Adrenal gland (tissue), 12 donors: Measurements from ENCODE around the gene NEIL1. TPM values are rescaled to one million over a fixed set of nuclear protein-coding genes. Genes with fewer than 3 reads are reported as not detected.
"Not testable (repeated sequence)": the region's sequence is repeated elsewhere in the genome, so short reads cannot be mapped to it uniquely, and the experiment has no call there.

Experiments
- DNase-seq, 7 donors: peaks; one replicate each; pipeline ENCODE4 v3.0.0-alpha.2; 2019 to 2020
- H3K27ac ChIP-seq, 5 donors: fragments of 200-600 bp; sonication (generic) in 4 of 5; 1 replicate in 3 of 5; 2 replicates in 2 of 5; pipeline versions ENCODE4 v1.5.1 to v1.8.0; 2016 to 2020; ENCODE audit warnings: mild to moderate bottlenecking in 1 of 5
- H3K27me3 ChIP-seq: fragments of 200-600 bp; 2 replicates; pipeline ENCODE4 v1.8.0; 2021
- H3K36me3 ChIP-seq, 2 donors: fragments of 200-600 bp; replicated peaks in 1 of 2; 1 replicate in 1 of 2; 2 replicates in 1 of 2; pipeline versions ENCODE4 v1.5.1 to v1.8.0; 2018 to 2022
- H3K4me1 ChIP-seq, 2 donors: fragments of 200-600 bp; replicated peaks in 1 of 2; 1 replicate in 1 of 2; 2 replicates in 1 of 2; pipeline versions ENCODE4 v1.5.1 to v1.8.0; 2018 to 2021
- H3K4me3 ChIP-seq, 4 donors: fragments of 200-600 bp; sonication (generic) in 3 of 4; one replicate each; pipeline ENCODE4 v1.5.1; 2016 to 2018
- H3K9me3 ChIP-seq, 3 donors: fragments of 200-600 bp; sonication (generic) in 1 of 3; replicated peaks in 1 of 3; 1 replicate in 2 of 3; 2 replicates in 1 of 3; pipeline versions ENCODE4 v1.5.1 to v1.8.0; 2016 to 2021
- CTCF ChIP-seq, 6 experiments: fragments of 450-650 bp in 4 of 6; fragments of 200-600 bp in 2 of 6; sonication (generic) in 1 of 6; IDR thresholded peaks; 1 replicate in 5 of 6; 2 replicates in 1 of 6; pipeline versions ENCODE4 v1.5.1 to v1.8.0; 2016 to 2021; ENCODE audit warnings: antibody characterized with exemption in 6 of 6, mild to moderate bottlenecking in 2 of 6, moderate library complexity in 1 of 6
- POLR2A ChIP-seq, 2 donors: fragments of 450-650 bp; IDR thresholded peaks; one replicate each; pipeline ENCODE4 v1.6.1; 2017; ENCODE audit warnings: antibody characterized with exemption in 2 of 2, mild to moderate bottlenecking in 2 of 2, moderate library complexity in 1 of 2
- WGBS, 4 donors: extraction: QIAGEN DNeasy Blood & Tissue Kit in 2 of 4; methylation state at CpG; one replicate each; pipeline versions ENCODE4 v1.1.5 to v1.1.7; 2013 to 2017; 5-methylcytosine and 5-hydroxymethylcytosine counted together
- intact Hi-C, 2 donors: fragments of 100-400 bp; cut with DNase I; formaldehyde crosslinking; loops; one replicate each; pipeline versions ENCODE4 v1.14.1 to v1.15.0; 2022 to 2023
- polyA plus RNA-seq, 3 donors: library from polyadenylated mRNA; stranded (reverse); fragments of 200-250 nt in 2 of 3; fragments of 350-450 nt in 1 of 3; fragmentation: Illumina TruSeq in 1 of 3; extraction: RNeasy Lipid Tissue Mini Kit (QIAGEN cat#74804) in 1 of 3; gene quantifications; one replicate each; pipeline ENCODE4 v1.2.3, GENCODE V29; 2013 to 2014
- total RNA-seq, 9 donors: library from RNA; depleted of rRNA in 4 of 9; stranded (reverse); fragments of >200 nt in 4 of 9; fragments of 120-200 nt in 1 of 9; fragmentation: NEBNext Ultra II Directional in 1 of 9; extraction: Animal tissue kit (Norgen Biotek cat#: 25700) in 1 of 9; gene quantifications; one replicate each; pipeline versions ENCODE4 v1.1.0 to v1.2.4, GENCODE V29; 2013 to 2023
- donor health status: healthy with polysubstance abuse.
- donor health status: Bipolar disorder and iron deficiency.
- donor health status: DM: yes; HTN: yes; CAD: no.
- donor health status: DM: no; HTN: no; CAD: no.
- donor health status: DM: no; HTN: no; CAD: no.
- donor health status: DM: yes; HTN: yes; CAD: no.

The NEIL1 gene
- total and polyA plus RNA-seq, 12 donors = 6.3 to 208 (median 61.2) TPM

- peak; percentile 61 to 80 (median 73) for DNase-seq
- Histone ChIP-seq H3K36me3 (no peaks in the 10 kb centered on the region), H3K27me3 (no peaks in the 10 kb centered on the region), H3K4me1 (peaks cover 0 to 25% of the 10 kb centered on the region in 2 donors), H3K4me3 (peak overlapping the region; percentile 39 to 92 (median 74)), H3K9me3 (no peaks in the 10 kb centered on the region), H3K27ac (peak overlapping the region; percentile 18 to 80 (median 62))
- intact Hi-C loops = no loop called here
- TF ChIP-seq POLR2A (IDR thresholded peaks at IDR 0.05) (peak in 1 of 2 donors; percentile 31), CTCF (IDR thresholded peaks at IDR 0.05) (no peak)
- WGBS, 4 donors = 0 to 1% (median 0%) methylated on average over 1 to 65 of the region's 65 CpGs
These were observed 589 bp downstream of the NEIL1 start for GRCh38 chr15:75347222-75348033.

GRCh38 chr15:75348034-75348561 lies 1.3 kb downstream of the NEIL1 start:
- peak overlapping the region; percentile 39 to 92 (median 74) for H3K4me3 ChIP-seq
- peaks cover 0 to 25% of the 10 kb centered on the region in 2 donors for H3K4me1 ChIP-seq
- H3K27ac ChIP-seq = peak overlapping the region; percentile 18 to 80 (median 62)
- H3K9me3 ChIP-seq = no peaks in the 10 kb centered on the region
- DNase-seq = no peak
- intact Hi-C loops = no loop called here
- no peaks in the 10 kb centered on the region for H3K27me3 ChIP-seq
- TF ChIP-seq POLR2A (IDR thresholded peaks at IDR 0.05) = peak; percentile 4 to 6
- no peak for TF ChIP-seq CTCF (IDR thresholded peaks at IDR 0.05)
- H3K36me3 ChIP-seq = no peaks in the 10 kb centered on the region
- 2 to 8% (median 2%) methylated on average over 2 to 45 of the region's 45 CpGs for WGBS, 4 donors

- peak overlapping the region in 3 of 4 donors; percentile 69 to 92 (median 80) for H3K4me3 ChIP-seq
- intact Hi-C loops = no loop called here
- no peak for TF ChIP-seq CTCF (IDR thresholded peaks at IDR 0.05)
- TF ChIP-seq POLR2A (IDR thresholded peaks at IDR 0.05) = peak in 1 of 2 donors; percentile 13
- H3K27ac ChIP-seq = peak overlapping the region in 4 of 5 donors; percentile 18 to 80 (median 68)
- no peaks in the 10 kb centered on the region for H3K36me3 ChIP-seq
- peaks cover 0 to 25% of the 10 kb centered on the region in 2 donors for H3K4me1 ChIP-seq
- 38 to 58% (median 40%) methylated on average over 29 to 46 of the region's 46 CpGs for WGBS, 4 donors
- DNase-seq = peak in 1 of 7 donors; percentile 55
- H3K27me3 ChIP-seq = no peaks in the 10 kb centered on the region
- H3K9me3 ChIP-seq = no peaks in the 10 kb centered on the region
These were observed 1.9 kb downstream of the NEIL1 start for GRCh38 chr15:75348562-75349350.

GRCh38 chr15:75349351-75349669 lies 2.5 kb downstream of the NEIL1 start:
- intact Hi-C loops, H3K9me3 ChIP-seq, H3K4me3 ChIP-seq, H3K36me3 ChIP-seq, H3K27me3 ChIP-seq, DNase-seq: not testable (repeated sequence)
- Histone ChIP-seq H3K4me1 (peaks cover 0 to 25% of the 10 kb centered on the region in 2 donors), H3K27ac (peak overlapping the region in 2 of 5 donors; percentile 75 to 80)
- 88 to 98% (median 90%) methylated on average over 5 to 8 of the region's 8 CpGs for WGBS, 4 donors
